Subcutaneous abdominal adipose tissue (tissue), 5 donors: Measurements from ENCODE around the gene ZNF8.

Experiments
- H3K27ac ChIP-seq: one replicate; pipeline ENCODE4 v1.7.0; 2013; ENCODE audit warnings: low read depth, mild to moderate bottlenecking, inconsistent platforms, low read length, moderate library complexity
- H3K27me3 ChIP-seq, 5 donors: one replicate each; pipeline ENCODE4 v1.7.0; 2013; ENCODE audit warnings: low read length in 5 of 5, inconsistent platforms in 1 of 5; ENCODE audit not compliant: control insufficient read depth in 5 of 5, insufficient read depth in 4 of 5
- H3K36me3 ChIP-seq, 5 donors: one replicate each; pipeline ENCODE4 v1.7.0; 2013; ENCODE audit warnings: low read length in 5 of 5; ENCODE audit not compliant: control insufficient read depth in 5 of 5, insufficient read depth in 5 of 5
- H3K4me1 ChIP-seq, 5 donors: one replicate each; pipeline ENCODE4 v1.7.0; 2013; ENCODE audit warnings: low read length in 5 of 5, mild to moderate bottlenecking in 3 of 5, moderate library complexity in 1 of 5; ENCODE audit not compliant: control insufficient read depth in 5 of 5, insufficient read depth in 5 of 5
- H3K4me3 ChIP-seq, 5 donors: one replicate each; pipeline ENCODE4 v1.7.0; 2013; ENCODE audit warnings: low read length in 5 of 5, low read depth in 1 of 5
- H3K9ac ChIP-seq, 5 donors: one replicate each; pipeline ENCODE4 v1.7.0; 2013; ENCODE audit warnings: low read length in 5 of 5, mild to moderate bottlenecking in 4 of 5, moderate library complexity in 3 of 5
- H3K9me3 ChIP-seq, 5 donors: one replicate each; pipeline ENCODE4 v1.7.0; 2013; ENCODE audit warnings: low read length in 5 of 5; ENCODE audit not compliant: control insufficient read depth in 5 of 5
- donor health status: healthy.
- donor health status: healthy.
- donor health status: healthy.
- donor health status: healthy.
- donor health status: healthy.

Gene ZNF8

DNA sequence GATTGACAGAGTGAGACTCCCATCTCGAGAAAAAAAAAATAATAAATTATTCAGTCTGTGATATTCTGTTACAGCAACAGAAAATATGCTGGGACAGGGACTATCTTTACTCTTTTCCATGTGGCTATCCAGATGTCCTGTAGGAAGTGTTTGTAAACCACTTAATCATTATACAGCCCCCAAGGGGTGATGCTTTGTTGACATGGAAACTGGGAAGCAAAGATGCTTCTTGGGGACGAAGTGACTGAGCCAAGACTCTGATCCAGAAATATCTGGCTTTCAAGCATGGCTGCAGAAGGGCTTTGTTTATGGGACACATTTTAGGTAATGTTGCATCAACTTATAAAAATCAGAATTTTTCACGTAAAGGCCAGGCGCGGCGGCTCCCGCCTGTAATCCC lies 5.4 kb downstream of the ZNF8 start:
- peaks cover 0 to 8% (median 4%) of the 10 kb centered on the region in 5 donors for H3K9me3 ChIP-seq
- H3K4me3 ChIP-seq = no peak overlapping the region
- no peaks in the 10 kb centered on the region for H3K27me3 ChIP-seq
- no peak overlapping the region for H3K27ac ChIP-seq
- H3K9ac ChIP-seq = no peak overlapping the region
- peaks cover 8 to 39% (median 36%) of the 10 kb centered on the region in 5 donors for H3K36me3 ChIP-seq
- H3K4me1 ChIP-seq = peaks cover 2 to 18% (median 10%) of the 10 kb centered on the region in 5 donors

- H3K9me3 ChIP-seq = peaks cover 7 to 51% (median 43%) of the 10 kb centered on the region in 5 donors
- no peaks in the 10 kb centered on the region for H3K27me3 ChIP-seq
- no peaks in the 10 kb centered on the region for H3K4me1 ChIP-seq
- H3K9ac ChIP-seq = no peak overlapping the region
- peak overlapping the region in 2 of 5 donors; percentile 22 to 41 for H3K4me3 ChIP-seq
- H3K36me3 ChIP-seq = peaks cover 12 to 80% (median 74%) of the 10 kb centered on the region in 5 donors
- H3K27ac ChIP-seq = no peak overlapping the region
These were observed 13.2 kb downstream of the ZNF8 start for GRCh38 chr19:58291943-58292342.

DNA sequence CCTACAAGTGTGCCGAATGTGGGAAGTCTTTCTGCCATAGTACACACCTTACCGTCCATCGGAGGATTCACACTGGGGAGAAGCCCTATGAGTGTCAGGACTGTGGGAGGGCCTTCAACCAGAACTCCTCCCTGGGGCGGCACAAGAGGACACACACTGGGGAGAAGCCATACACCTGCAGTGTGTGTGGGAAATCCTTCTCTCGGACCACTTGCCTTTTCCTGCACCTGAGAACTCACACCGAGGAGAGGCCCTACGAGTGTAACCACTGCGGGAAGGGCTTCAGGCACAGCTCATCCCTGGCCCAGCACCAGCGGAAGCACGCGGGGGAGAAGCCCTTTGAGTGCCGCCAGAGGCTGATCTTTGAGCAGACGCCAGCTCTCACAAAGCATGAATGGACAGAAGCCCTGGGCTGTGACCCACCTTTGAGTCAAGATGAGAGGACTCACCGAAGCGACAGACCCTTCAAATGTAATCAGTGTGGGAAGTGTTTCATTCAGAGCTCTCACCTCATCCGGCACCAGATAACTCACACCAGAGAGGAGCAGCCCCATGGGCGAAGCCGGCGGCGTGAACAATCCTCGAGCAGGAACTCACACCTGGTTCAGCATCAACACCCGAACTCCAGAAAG lies 16.1 kb downstream of the ZNF8 start:
- H3K9ac ChIP-seq = no peak overlapping the region
- H3K4me1 ChIP-seq = no peaks in the 10 kb centered on the region
- H3K36me3 ChIP-seq = peaks cover 9 to 66% (median 55%) of the 10 kb centered on the region in 5 donors
- no peaks in the 10 kb centered on the region for H3K27me3 ChIP-seq
- peak overlapping the region in 4 of 5 donors; percentile 25 to 45 (median 44) for H3K4me3 ChIP-seq
- no peak overlapping the region for H3K27ac ChIP-seq
- peaks cover 7 to 45% (median 39%) of the 10 kb centered on the region in 5 donors for H3K9me3 ChIP-seq

DNA sequence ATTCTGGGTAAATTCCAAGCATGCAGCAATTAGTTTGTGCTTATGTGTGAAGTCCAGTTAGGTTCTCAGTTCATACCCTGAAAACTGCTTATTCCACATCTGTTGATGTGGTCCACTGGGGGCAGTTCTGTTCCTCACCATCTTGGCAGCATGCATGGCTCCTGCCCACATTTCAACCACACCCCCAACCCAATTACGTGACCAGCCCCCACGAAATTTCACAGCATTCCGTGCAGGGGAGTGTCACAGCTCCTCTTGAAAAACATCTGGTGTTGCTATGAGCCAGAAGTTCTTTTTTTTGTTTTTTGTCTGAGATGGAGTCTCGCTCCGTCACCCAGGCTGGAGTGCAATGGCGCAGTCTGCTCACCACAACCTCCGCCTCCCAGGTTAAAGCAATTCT lies 17.3 kb downstream of the ZNF8 start:
- Histone ChIP-seq H3K9ac (no peak overlapping the region), H3K9me3 (peaks cover 9 to 49% (median 39%) of the 10 kb centered on the region in 5 donors), H3K27me3 (no peaks in the 10 kb centered on the region), H3K27ac (no peak overlapping the region), H3K36me3 (peaks cover 9 to 71% (median 60%) of the 10 kb centered on the region in 5 donors), H3K4me1 (no peaks in the 10 kb centered on the region), H3K4me3 (no peak overlapping the region)

DNA sequence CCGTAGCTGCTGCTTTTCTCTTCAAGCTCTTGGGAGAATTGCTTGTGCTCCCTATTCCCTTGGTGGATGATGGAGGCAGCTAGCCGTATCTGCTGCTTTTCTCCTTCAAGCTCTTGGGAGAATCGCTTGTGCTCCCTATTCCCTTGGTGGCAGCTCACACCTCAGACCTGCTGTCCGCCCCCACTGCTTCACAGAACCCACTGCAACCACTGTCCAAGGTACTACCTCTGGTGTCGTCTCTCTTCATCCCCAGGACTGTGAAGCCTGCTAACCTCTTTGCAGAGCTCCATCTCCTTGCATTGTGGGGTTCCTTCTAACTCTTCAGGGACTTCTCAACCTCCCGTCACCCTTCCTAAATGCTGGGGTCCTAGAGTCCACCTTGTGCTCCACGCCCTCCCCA lies 21.9 kb downstream of the ZNF8 start:
- Histone ChIP-seq H3K27me3 (peaks cover 0 to 3% (median 0%) of the 10 kb centered on the region in 5 donors), H3K36me3 (peaks cover 0 to 31% (median 22%) of the 10 kb centered on the region in 5 donors), H3K9ac (no peak overlapping the region), H3K4me1 (peaks cover 6 to 10% (median 7%) of the 10 kb centered on the region in 5 donors), H3K9me3 (peaks cover 3 to 11% (median 7%) of the 10 kb centered on the region in 5 donors), H3K27ac (no peak overlapping the region), H3K4me3 (no peak overlapping the region)

- peak overlapping the region in 2 of 5 donors; percentile 92 to 96 for H3K9ac ChIP-seq
- peak overlapping the region; percentile 89 for H3K27ac ChIP-seq
- H3K9me3 ChIP-seq = peaks cover 0 to 6% (median 0%) of the 10 kb centered on the region in 5 donors
- peak overlapping the region in 4 of 5 donors; percentile 78 to 99 (median 97) for H3K4me3 ChIP-seq
- peaks cover 0 to 3% (median 0%) of the 10 kb centered on the region in 5 donors for H3K27me3 ChIP-seq
- peaks cover 10 to 26% (median 16%) of the 10 kb centered on the region in 5 donors for H3K4me1 ChIP-seq
- peaks cover 12 to 33% (median 23%) of the 10 kb centered on the region in 5 donors for H3K36me3 ChIP-seq
These were observed 25.5 kb downstream of the ZNF8 start for GRCh38 chr19:58304255-58304654.

DNA sequence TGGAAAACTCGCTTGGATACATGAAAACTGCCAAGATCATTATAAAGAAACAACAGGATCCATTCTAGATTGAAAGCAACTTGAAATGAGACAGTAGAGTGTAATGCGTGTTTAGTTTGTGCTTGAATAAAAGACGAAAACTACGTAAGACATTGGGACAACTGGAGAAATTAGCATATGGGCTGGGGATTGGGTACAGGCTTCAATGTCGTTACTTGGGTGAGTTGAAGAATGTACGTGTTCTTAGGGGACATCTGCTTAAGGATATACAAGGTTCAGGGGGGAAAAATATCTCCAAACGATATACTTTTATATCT lies 26.0 kb downstream of the ZNF8 start:
- peak overlapping the region; percentile 78 to 99 (median 98) for H3K4me3 ChIP-seq
- peak overlapping the region; percentile 17 to 96 (median 87) for H3K9ac ChIP-seq
- peaks cover 0 to 6% (median 0%) of the 10 kb centered on the region in 5 donors for H3K9me3 ChIP-seq
- peaks cover 16 to 33% (median 23%) of the 10 kb centered on the region in 5 donors for H3K36me3 ChIP-seq
- peak overlapping the region; percentile 89 for H3K27ac ChIP-seq
- peaks cover 10 to 26% (median 16%) of the 10 kb centered on the region in 5 donors for H3K4me1 ChIP-seq
- peaks cover 0 to 3% (median 0%) of the 10 kb centered on the region in 5 donors for H3K27me3 ChIP-seq

DNA sequence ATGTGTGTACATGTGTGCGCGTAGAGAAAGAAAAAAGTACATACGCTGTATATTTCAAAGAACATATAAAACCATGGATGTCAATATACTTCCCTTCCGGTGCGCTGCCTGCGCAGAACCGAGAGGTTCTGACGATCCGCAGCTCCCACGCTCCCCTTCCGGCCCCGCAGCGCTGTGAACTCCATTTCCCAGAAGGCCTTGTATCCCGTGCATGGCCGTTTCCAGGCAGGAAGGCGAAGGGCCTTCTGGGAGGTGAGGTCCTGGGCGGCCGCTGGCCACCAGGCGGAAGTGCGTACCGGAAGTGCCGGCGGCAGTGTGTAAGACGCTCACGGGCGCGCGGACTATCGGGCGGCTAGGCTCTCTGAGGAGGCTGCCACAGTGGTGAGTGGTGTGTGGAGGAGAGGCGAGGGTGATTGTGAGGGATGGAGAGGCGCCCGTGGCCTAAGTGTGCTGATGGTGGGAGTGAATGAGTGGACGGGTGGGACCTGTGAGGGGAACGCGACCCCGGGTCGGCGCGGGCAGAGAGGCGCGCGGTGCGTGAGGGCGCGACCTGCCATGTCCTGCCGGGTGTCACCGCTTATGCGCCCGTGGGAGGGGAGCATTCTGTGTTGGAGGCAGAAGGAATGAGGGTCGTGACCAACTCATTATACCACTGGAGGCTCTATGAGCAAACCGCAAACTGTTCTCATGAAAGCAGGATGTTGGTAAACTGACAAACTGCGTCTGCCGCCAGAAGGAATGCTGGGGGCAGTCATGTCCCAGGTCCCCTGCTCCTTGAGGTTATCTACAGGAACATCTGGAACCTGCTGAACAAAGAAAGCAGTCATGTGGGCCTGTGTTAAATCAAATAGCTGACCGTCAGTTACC lies 26.5 kb downstream of the ZNF8 start, which contains the start of gene ERVK3-1:
ERVK3-1 (plus strand) TSS at position 313 of the 867 bp plus-strand sequence. CDS start 6,792 bp downstream, outside the sequence.
- Histone ChIP-seq H3K9me3 (peaks cover 0 to 2% (median 0%) of the 10 kb centered on the region in 5 donors), H3K27ac (peak within 1 kb of the TSS; percentile 89), H3K9ac (peak within 1 kb of the TSS; percentile 82 to 96 (median 92)), H3K27me3 (peaks cover 0 to 3% (median 0%) of the 10 kb centered on the region in 5 donors), H3K4me3 (peak within 1 kb of the TSS; percentile 96 to 99 (median 98)), H3K36me3 (peaks cover 16 to 28% (median 18%) of the 10 kb centered on the region in 5 donors), H3K4me1 (peaks cover 10 to 26% (median 16%) of the 10 kb centered on the region in 5 donors)

DNA sequence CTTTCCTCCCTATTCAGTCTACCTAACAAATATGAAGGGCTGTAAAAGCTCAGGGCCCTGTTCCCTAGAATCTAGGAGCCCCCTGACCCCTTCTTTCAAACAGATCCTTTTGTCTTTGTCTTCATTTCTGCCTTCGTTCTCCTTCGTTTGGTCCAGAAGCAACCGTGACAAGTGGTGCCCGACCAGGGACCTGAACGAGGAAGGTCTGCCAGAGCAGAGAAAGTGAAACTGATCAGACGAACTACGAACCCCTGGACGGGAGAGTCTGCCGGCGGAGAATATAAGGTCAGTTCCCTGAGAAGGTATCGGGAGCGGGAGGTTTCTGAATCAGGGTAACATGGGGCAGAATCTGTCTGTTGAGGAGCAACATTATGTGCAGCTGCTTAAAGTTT lies 27.2 kb downstream of the ZNF8 start:
- H3K27ac ChIP-seq = peak overlapping the region; percentile 89
- peaks cover 12 to 22% (median 16%) of the 10 kb centered on the region in 5 donors for H3K36me3 ChIP-seq

More for the DNA sequence above, 27.2 kb downstream of the ZNF8 start:
- H3K27me3 ChIP-seq = peaks cover 0 to 3% (median 0%) of the 10 kb centered on the region in 5 donors
- peaks cover 10 to 26% (median 16%) of the 10 kb centered on the region in 5 donors for H3K4me1 ChIP-seq
- H3K9me3 ChIP-seq = no peaks in the 10 kb centered on the region
- peak overlapping the region; percentile 82 to 96 (median 92) for H3K9ac ChIP-seq
- peak overlapping the region; percentile 96 to 99 (median 98) for H3K4me3 ChIP-seq
